ENCODE data around the gene LIX1.

DNA sequence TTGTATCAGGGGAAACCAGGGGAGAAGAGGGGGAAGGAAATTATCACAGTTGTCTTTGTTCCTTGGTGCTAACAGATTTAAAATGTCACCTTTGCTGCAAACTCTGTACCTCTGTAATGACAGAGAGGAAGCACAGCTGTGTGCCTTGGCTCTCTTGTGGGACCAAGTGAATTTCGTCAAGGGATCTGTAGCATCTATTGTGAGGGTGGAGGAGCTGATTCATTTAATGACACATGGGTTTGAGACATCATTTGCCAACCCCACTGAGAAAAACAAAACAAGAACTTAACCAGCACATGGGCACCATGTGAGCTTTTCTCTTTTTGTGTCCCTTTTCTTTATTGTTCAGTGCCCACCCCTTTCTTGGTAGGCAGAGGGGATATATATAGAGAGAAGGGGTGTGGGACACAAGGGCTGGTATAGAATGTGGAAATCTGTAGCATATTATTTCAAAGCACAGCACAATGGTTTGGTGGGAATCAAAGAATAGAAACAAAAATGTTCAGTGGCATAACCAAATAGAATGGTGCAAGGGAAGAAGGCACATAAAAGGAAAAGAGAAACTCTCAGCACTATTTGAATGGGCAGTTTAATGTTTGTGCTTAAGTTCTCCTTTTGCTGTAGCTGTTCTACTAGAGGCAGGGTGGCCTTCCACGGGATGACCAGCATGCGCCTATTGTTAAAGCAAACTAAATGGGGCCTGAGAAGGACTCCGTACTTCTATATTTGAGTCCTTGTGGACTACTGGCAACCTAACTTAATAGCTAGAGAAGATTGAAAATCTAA, 63.3 kb downstream of the LIX1 start:
- TF ChIP-seq, protein P1, sequence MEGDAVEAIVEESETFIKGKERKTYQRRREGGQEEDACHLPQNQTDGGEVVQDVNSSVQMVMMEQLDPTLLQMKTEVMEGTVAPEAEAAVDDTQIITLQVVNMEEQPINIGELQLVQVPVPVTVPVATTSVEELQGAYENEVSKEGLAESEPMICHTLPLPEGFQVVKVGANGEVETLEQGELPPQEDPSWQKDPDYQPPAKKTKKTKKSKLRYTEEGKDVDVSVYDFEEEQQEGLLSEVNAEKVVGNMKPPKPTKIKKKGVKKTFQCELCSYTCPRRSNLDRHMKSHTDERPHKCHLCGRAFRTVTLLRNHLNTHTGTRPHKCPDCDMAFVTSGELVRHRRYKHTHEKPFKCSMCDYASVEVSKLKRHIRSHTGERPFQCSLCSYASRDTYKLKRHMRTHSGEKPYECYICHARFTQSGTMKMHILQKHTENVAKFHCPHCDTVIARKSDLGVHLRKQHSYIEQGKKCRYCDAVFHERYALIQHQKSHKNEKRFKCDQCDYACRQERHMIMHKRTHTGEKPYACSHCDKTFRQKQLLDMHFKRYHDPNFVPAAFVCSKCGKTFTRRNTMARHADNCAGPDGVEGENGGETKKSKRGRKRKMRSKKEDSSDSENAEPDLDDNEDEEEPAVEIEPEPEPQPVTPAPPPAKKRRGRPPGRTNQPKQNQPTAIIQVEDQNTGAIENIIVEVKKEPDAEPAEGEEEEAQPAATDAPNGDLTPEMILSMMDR (IDR thresholded peaks at IDR 0.05; ENCODE audit: low read depth, low read length, poor library complexity, severe bottlenecking) = no peak
- no peak for TF ChIP-seq EZH2phosphoT487 (IDR thresholded peaks at IDR 0.05; ENCODE audit: borderline replicate concordance, low read length)
